ENCODE data around the gene SCAI. TPM values are rescaled to one million over a fixed set of nuclear protein-coding genes. Genes with fewer than 3 reads are reported as not detected.
"Not testable (repeated sequence)": the region's sequence is repeated elsewhere in the genome, so short reads cannot be mapped to it uniquely, and the experiment has no call there.

SCAI gene
- total and polyA plus RNA-seq, 5 donors, result 1.9 to 5.5 (median 4.9) TPM

- not testable (repeated sequence) for H3K27ac ChIP-seq (ENCODE audit: low read length); ATAC-seq
These were observed 177.4 kb downstream of the SCAI start for GRCh38 chr9:124965775-124966568.

GRCh38 chr9:124964604-124965003 lies 178.7 kb downstream of the SCAI start:
- DNase-seq (no peak), ATAC-seq (no peak)
- 60% methylated on average over 2 of the region's 2 CpGs for WGBS
- Histone ChIP-seq H3K4me3 (ENCODE audit: low read length) (no peak overlapping the region), H3K9me3 (ENCODE audit: control insufficient read depth, low read length) (no peaks in the 10 kb centered on the region), H3K27me3 (ENCODE audit: control insufficient read depth, insufficient read depth) (no peaks in the 10 kb centered on the region), H3K27ac (ENCODE audit: low read length) (no peak overlapping the region), H3K4me1 (ENCODE audit: control insufficient read depth, insufficient read depth, low read length) (no peaks in the 10 kb centered on the region)
- intact Hi-C loops (cut with DNase I), result no loop called here

More at GRCh38 chr9:124965775-124966568, 177.4 kb downstream of the SCAI start:
- H3K4me3 ChIP-seq (ENCODE audit: low read length); DNase-seq; intact Hi-C loops (cut with DNase I); H3K9me3 ChIP-seq (ENCODE audit: control insufficient read depth, low read length); H3K27me3 ChIP-seq (ENCODE audit: control insufficient read depth, insufficient read depth); H3K4me1 ChIP-seq (ENCODE audit: control insufficient read depth, insufficient read depth, low read length): not testable (repeated sequence)
- WGBS, result 79% methylated on average over 5 of the region's 5 CpGs

GRCh38 chr9:124964056-124964455 lies 179.3 kb downstream of the SCAI start:
- intact Hi-C loops (cut with DNase I), result no loop called here
- ATAC-seq (no peak), DNase-seq (no peak)
- Histone ChIP-seq H3K4me3 (ENCODE audit: low read length) (no peak overlapping the region), H3K9me3 (ENCODE audit: control insufficient read depth, low read length) (no peaks in the 10 kb centered on the region), H3K4me1 (ENCODE audit: control insufficient read depth, insufficient read depth, low read length) (no peaks in the 10 kb centered on the region), H3K27me3 (ENCODE audit: control insufficient read depth, insufficient read depth) (no peaks in the 10 kb centered on the region), H3K27ac (ENCODE audit: low read length) (no peak overlapping the region)
- WGBS, result 77% methylated on average over 2 of the region's 2 CpGs

- ATAC-seq, result no peak
- H3K9me3 ChIP-seq (ENCODE audit: control insufficient read depth, low read length), result no peaks in the 10 kb centered on the region
- H3K27ac ChIP-seq (ENCODE audit: low read length), result no peak overlapping the region
- H3K27me3 ChIP-seq (ENCODE audit: control insufficient read depth, insufficient read depth), result no peaks in the 10 kb centered on the region
- intact Hi-C loops (cut with DNase I), result no loop called here
- H3K4me3 ChIP-seq (ENCODE audit: low read length), result no peak overlapping the region
- 94% methylated on average over 2 of the region's 2 CpGs for WGBS
- H3K4me1 ChIP-seq (ENCODE audit: control insufficient read depth, insufficient read depth, low read length), result no peaks in the 10 kb centered on the region
- no peak for DNase-seq
These were observed 182.9 kb downstream of the SCAI start for GRCh38 chr9:124960409-124960752.

- H3K27me3 ChIP-seq (ENCODE audit: control insufficient read depth, insufficient read depth); ATAC-seq; H3K4me1 ChIP-seq (ENCODE audit: control insufficient read depth, insufficient read depth, low read length); intact Hi-C loops (cut with DNase I); H3K27ac ChIP-seq (ENCODE audit: low read length); H3K4me3 ChIP-seq (ENCODE audit: low read length); H3K9me3 ChIP-seq (ENCODE audit: control insufficient read depth, low read length): not testable (repeated sequence)
- DNase-seq, result peak in 1 of 3 donors; percentile 8
- 98% methylated on average over 9 of the region's 9 CpGs for WGBS
These were observed 183.5 kb downstream of the SCAI start for GRCh38 chr9:124959671-124960408.

GRCh38 chr9:124954255-124954654 lies 189.1 kb downstream of the SCAI start:
- Histone ChIP-seq H3K9me3 (ENCODE audit: control insufficient read depth, low read length) (no peaks in the 10 kb centered on the region), H3K4me3 (ENCODE audit: low read length) (no peak overlapping the region), H3K4me1 (ENCODE audit: control insufficient read depth, insufficient read depth, low read length) (no peaks in the 10 kb centered on the region), H3K27me3 (ENCODE audit: control insufficient read depth, insufficient read depth) (no peaks in the 10 kb centered on the region), H3K27ac (ENCODE audit: low read length) (no peak overlapping the region)
- DNase-seq (no peak), ATAC-seq (no peak)
- intact Hi-C loops (cut with DNase I), result no loop called here
- WGBS, result 81% methylated on average over 1 of the region's 1 CpG

GRCh38 chr9:124950050-124950718 lies 193.1 kb downstream of the SCAI start:
- intact Hi-C loops (cut with DNase I), result no loop called here
- no peaks in the 10 kb centered on the region for H3K27me3 ChIP-seq (ENCODE audit: control insufficient read depth, insufficient read depth)
- DNase-seq (no peak), ATAC-seq (no peak)
- no peaks in the 10 kb centered on the region for H3K4me1 ChIP-seq (ENCODE audit: control insufficient read depth, insufficient read depth, low read length)
- no peak overlapping the region for H3K4me3 ChIP-seq (ENCODE audit: low read length)
- H3K9me3 ChIP-seq (ENCODE audit: control insufficient read depth, low read length), result no peaks in the 10 kb centered on the region
- 85% methylated on average over 3 of the region's 3 CpGs for WGBS
- no peak overlapping the region for H3K27ac ChIP-seq (ENCODE audit: low read length)

- intact Hi-C loops (cut with DNase I), result loop anchor here in 1 of 4 donors (10.0 kb wide), 1 partner anchor 195 kb away; the partner anchor contains the start of gene SCAI
- ATAC-seq (no peak), DNase-seq (peak in 1 of 3 donors; percentile 10)
- no peaks in the 10 kb centered on the region for H3K4me1 ChIP-seq (ENCODE audit: control insufficient read depth, insufficient read depth, low read length)
- WGBS, result 78% methylated on average over 2 of the region's 2 CpGs
- H3K27me3 ChIP-seq (ENCODE audit: control insufficient read depth, insufficient read depth), result no peaks in the 10 kb centered on the region
- no peaks in the 10 kb centered on the region for H3K9me3 ChIP-seq (ENCODE audit: control insufficient read depth, low read length)
- no peak overlapping the region for H3K27ac ChIP-seq (ENCODE audit: low read length)
- no peak overlapping the region for H3K4me3 ChIP-seq (ENCODE audit: low read length)
These were observed 193.9 kb downstream of the SCAI start for GRCh38 chr9:124949387-124949786.

GRCh38 chr9:124947727-124948391 lies 195.5 kb downstream of the SCAI start:
- H3K4me3 ChIP-seq (ENCODE audit: low read length), result no peak overlapping the region
- intact Hi-C loops (cut with DNase I), result loop anchor here in 1 of 4 donors (10.0 kb wide), 1 partner anchor 197 kb away; the partner anchor contains the start of gene SCAI
- ATAC-seq, result no peak

GRCh38 chr9:124946167-124946566 lies 197.2 kb downstream of the SCAI start:
- WGBS, result 79% methylated on average over 1 of the region's 1 CpG
- intact Hi-C loops (cut with DNase I), result loop anchor here in 1 of 4 donors (10.0 kb wide), 1 partner anchor 199 kb away; the partner anchor contains the start of gene SCAI
- Histone ChIP-seq H3K4me1 (ENCODE audit: control insufficient read depth, insufficient read depth, low read length) (peaks cover 5% of the 10 kb centered on the region), H3K4me3 (ENCODE audit: low read length) (no peak overlapping the region), H3K9me3 (ENCODE audit: control insufficient read depth, low read length) (no peaks in the 10 kb centered on the region), H3K27ac (ENCODE audit: low read length) (no peak overlapping the region), H3K27me3 (ENCODE audit: control insufficient read depth, insufficient read depth) (no peaks in the 10 kb centered on the region)
- no peak for DNase-seq
- ATAC-seq, result no peak

More at GRCh38 chr9:124947727-124948391, 195.5 kb downstream of the SCAI start:
- H3K4me1 ChIP-seq (ENCODE audit: control insufficient read depth, insufficient read depth, low read length), result no peaks in the 10 kb centered on the region
- H3K9me3 ChIP-seq (ENCODE audit: control insufficient read depth, low read length), result no peaks in the 10 kb centered on the region
- DNase-seq, result no peak
- H3K27ac ChIP-seq (ENCODE audit: low read length), result no peak overlapping the region
- no peaks in the 10 kb centered on the region for H3K27me3 ChIP-seq (ENCODE audit: control insufficient read depth, insufficient read depth)
- WGBS, result 60% methylated on average over 5 of the region's 5 CpGs

All from right cardiac atrium (tissue), 5 donors.